HepG2 (cell line): ENCODE results near the gene CBX2. TPM values are rescaled to one million over a fixed set of nuclear protein-coding genes. Genes with fewer than 3 reads are reported as not detected.

Experiments
- ATF7 ChIP-seq, 2 experiments: fragments of 450-650 bp in 1 of 2; sonication (generic) in 1 of 2; formaldehyde crosslinking in 1 of 2; IDR thresholded peaks; 2 replicates each; pipeline versions ENCODE4 v1.4.0 to v1.6.1; 2016 to 2020; ENCODE audit warnings: antibody characterized with exemption in 1 of 2, mild to moderate bottlenecking in 1 of 2, missing genetic modification reagents in 1 of 2
- HNF1A ChIP-seq, 2 experiments: sonication (generic) in 1 of 2; formaldehyde crosslinking in 1 of 2; IDR thresholded peaks; 2 replicates each; pipeline versions ENCODE4 v1.4.0 to v1.6.1; 2016 to 2020; ENCODE audit warnings: borderline replicate concordance in 1 of 2, low read depth in 1 of 2, mild to moderate bottlenecking in 1 of 2, missing genetic modification reagents in 1 of 2
- NCOA1 ChIP-seq: sonication (generic); formaldehyde crosslinking; IDR thresholded peaks from 2 replicates; pipeline ENCODE4 v1.9.0; 2021; ENCODE audit warnings: missing genetic modification reagents
- SMAD1 ChIP-seq: sonication (generic); formaldehyde crosslinking; IDR thresholded peaks from 2 replicates; pipeline ENCODE4 v1.4.0; 2020; ENCODE audit warnings: missing genetic modification reagents, low read depth, mild to moderate bottlenecking, borderline replicate concordance
- SMAD3 ChIP-seq: sonication (generic); formaldehyde crosslinking; IDR thresholded peaks from 2 replicates; pipeline ENCODE4 v1.4.0; 2020; ENCODE audit warnings: missing genetic modification reagents
- ZFP36L1 ChIP-seq: sonication (generic); formaldehyde crosslinking; IDR thresholded peaks from 2 replicates; pipeline ENCODE4 v1.8.0; 2022; ENCODE audit warnings: mild to moderate bottlenecking, missing genetic modification reagents, moderate library complexity
- ZFP91 ChIP-seq: sonication (generic); formaldehyde crosslinking; IDR thresholded peaks from 2 replicates; pipeline ENCODE4 v1.9.0; 2022; ENCODE audit warnings: missing genetic modification reagents, mild to moderate bottlenecking, borderline replicate concordance
- ZNF333 ChIP-seq: sonication (generic); formaldehyde crosslinking; IDR thresholded peaks from 2 replicates; pipeline ENCODE4 v1.4.0; 2020; ENCODE audit warnings: mild to moderate bottlenecking, missing genetic modification reagents, borderline replicate concordance
- ZNF350 ChIP-seq: sonication (generic); formaldehyde crosslinking; IDR thresholded peaks from 2 replicates; pipeline ENCODE4 v1.4.0; 2020; ENCODE audit warnings: mild to moderate bottlenecking, low read depth, missing genetic modification reagents, borderline replicate concordance
- ZNF510 ChIP-seq: sonication (generic); formaldehyde crosslinking; IDR thresholded peaks from 2 replicates; pipeline ENCODE4 v1.4.0; 2020; ENCODE audit warnings: low read depth, mild to moderate bottlenecking, missing genetic modification reagents
- ZNF589 ChIP-seq: sonication (generic); formaldehyde crosslinking; conservative IDR thresholded peaks from 2 replicates; pipeline ENCODE4 v1.8.0; 2022; ENCODE audit warnings: mild to moderate bottlenecking, moderate library complexity, missing genetic modification reagents
- ZNF598 ChIP-seq: sonication (generic); formaldehyde crosslinking; IDR thresholded peaks from 2 replicates; pipeline ENCODE4 v1.5.1; 2020; ENCODE audit warnings: mild to moderate bottlenecking, missing genetic modification reagents, borderline replicate concordance
- ZNF709 ChIP-seq: sonication (generic); formaldehyde crosslinking; IDR thresholded peaks from 2 replicates; pipeline ENCODE4 v1.5.0; 2020; ENCODE audit warnings: mild to moderate bottlenecking, missing genetic modification reagents
- ZNF784 ChIP-seq: sonication (generic); formaldehyde crosslinking; IDR thresholded peaks from 2 replicates; pipeline ENCODE4 v1.5.1; 2020; ENCODE audit warnings: missing genetic modification reagents, mild to moderate bottlenecking, borderline replicate concordance
- polyA plus RNA-seq, 8 experiments: library from polyadenylated mRNA; depleted of rRNA in 3 of 8; stranded (reverse) in 7 of 8; unstranded in 1 of 8; fragments of >200 nt; fragmentation: Illumina TruSeq in 4 of 8; extraction: Trizol in 4 of 8; gene quantifications; 2 replicates each; pipeline versions ENCODE4 v1.2.1 to v1.2.3, GENCODE V29; 2011 to 2016; ENCODE audit warnings: low read depth in 4 of 8, missing spikeins in 1 of 8, mixed read lengths in 1 of 8; ENCODE audit not compliant: insufficient read depth in 1 of 8
- total RNA-seq, 5 experiments: library from RNA; depleted of rRNA; stranded (reverse); fragments of >200 nt; fragmentation: Illumina TruSeq; extraction: Trizol; gene quantifications; 2 replicates each; pipeline ENCODE4 v1.2.3, GENCODE V29; 2016; ENCODE audit warnings: low read depth in 1 of 5

The CBX2 gene
- total and polyA plus RNA-seq, 2 of the 13 experiments (the other 11 are each of a cell fraction or from before 2014, with no cell fraction given) = 14.5 to 31.1 TPM

GRCh38 chr17:79742589-79742918, 35.4 kb upstream of the CBX2 start (continued):
- 0 out of 2 replicates have a peak, but pooled peaks have one; percentile 3 for TF ChIP-seq ZNF350 (CRISPR knock-in tag)
- 0 out of 2 replicates have a peak, but pooled peaks have one; percentile 1 for TF ChIP-seq ZNF709 (CRISPR knock-in tag)
- TF ChIP-seq NCOA1 = 0 out of 2 replicates have a peak, but pooled peaks have one; percentile 18
- TF ChIP-seq SMAD3 (CRISPR knock-in tag) = no peak
- TF ChIP-seq SMAD1 (CRISPR knock-in tag) = no peak
- TF ChIP-seq ZNF589 (CRISPR knock-in tag) = no peak
- 0 out of 2 replicates have a peak, but pooled peaks have one; percentile 61 for TF ChIP-seq ZNF510 (CRISPR knock-in tag)
- TF ChIP-seq ATF7 (IDR thresholded peaks at IDR 0.05) = no peak
- 0 out of 2 replicates have a peak, but pooled peaks have one; percentile 15 for TF ChIP-seq ATF7 (CRISPR knock-in tag; IDR thresholded peaks at IDR 0.05)
- TF ChIP-seq ZNF333 (CRISPR knock-in tag) = no peak
- TF ChIP-seq ZNF784 (CRISPR knock-in tag) = 0 out of 2 replicates have a peak, but pooled peaks have one; percentile 6
- TF ChIP-seq HNF1A (IDR thresholded peaks at IDR 0.05; ENCODE audit: low read depth) = no peak; the same call in 1 of the 2 replicates
- peak; percentile 30; the same call in 1 of the 2 replicates for TF ChIP-seq HNF1A (CRISPR knock-in tag; IDR thresholded peaks at IDR 0.05; ENCODE audit: borderline replicate concordance)
- TF ChIP-seq ZFP91 = peak; percentile 59; the same call in 1 of the 2 replicates
- 0 out of 2 replicates have a peak, but pooled peaks have one; percentile 44 for TF ChIP-seq ZFP36L1 (CRISPR knock-in tag)
- 0 out of 2 replicates have a peak, but pooled peaks have one; percentile 16 for TF ChIP-seq ZNF598 (CRISPR knock-in tag)
